IPS-18a (cell line): ENCODE results near the gene OPA1.

Experiments used
- H3K27ac ChIP-seq: one replicate; pipeline ENCODE4 v1.5.1; 2013; ENCODE audit warnings: low read length
- H3K27me3 ChIP-seq: one replicate; pipeline ENCODE4 v1.6.1; 2013; ENCODE audit warnings: mild to moderate bottlenecking, low read length; ENCODE audit not compliant: control insufficient read depth, insufficient read depth
- H3K36me3 ChIP-seq: one replicate; pipeline ENCODE4 v1.6.1; 2013; ENCODE audit warnings: low read depth, low read length; ENCODE audit not compliant: control insufficient read depth
- H3K4me1 ChIP-seq: one replicate; pipeline ENCODE4 v1.6.1; 2013; ENCODE audit warnings: low read depth, low read length; ENCODE audit not compliant: control insufficient read depth
- H3K4me3 ChIP-seq: one replicate; pipeline ENCODE4 v1.5.1; 2013; ENCODE audit warnings: low read length
- H3K9ac ChIP-seq: one replicate; pipeline ENCODE4 v1.6.1; 2013; ENCODE audit warnings: mild to moderate bottlenecking, low read length, moderate library complexity
- H3K9me3 ChIP-seq: one replicate; pipeline ENCODE4 v1.6.1; 2013; ENCODE audit warnings: low read depth, low read length; ENCODE audit not compliant: control insufficient read depth

Gene OPA1

GRCh38 chr3:193620057-193620456 lies 27.0 kb downstream of the OPA1 start:
- Histone ChIP-seq H3K27ac (no peak overlapping the region), H3K9ac (no peak overlapping the region), H3K4me3 (no peak overlapping the region)

DNA sequence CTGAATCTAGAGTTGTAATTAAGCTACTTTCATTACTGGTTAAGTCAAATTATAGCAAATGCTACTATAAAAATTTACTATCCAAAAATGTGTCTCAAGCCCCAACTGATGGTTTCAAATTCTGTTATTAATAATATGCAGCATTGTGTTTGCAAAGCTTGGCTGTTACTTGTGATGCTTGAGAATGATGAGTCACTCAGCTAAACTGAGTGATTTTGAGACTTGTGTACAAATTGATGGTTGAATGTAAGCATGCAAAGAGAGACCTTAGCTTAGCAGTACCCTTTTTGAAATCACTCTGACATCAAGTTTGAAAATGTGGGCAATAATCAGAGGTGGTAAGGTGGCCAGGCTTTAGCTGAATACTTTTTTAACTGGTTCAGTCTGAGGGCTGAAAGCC lies 27.6 kb downstream of the OPA1 start:
- no peaks in the 10 kb centered on the region for H3K27me3 ChIP-seq
- H3K9ac ChIP-seq: no peak overlapping the region
- no peak overlapping the region for H3K27ac ChIP-seq
- H3K36me3 ChIP-seq: peaks cover 42% of the 10 kb centered on the region
- H3K9me3 ChIP-seq: no peaks in the 10 kb centered on the region
- H3K4me3 ChIP-seq: no peak overlapping the region
- no peaks in the 10 kb centered on the region for H3K4me1 ChIP-seq

More at GRCh38 chr3:193620057-193620456, 27.0 kb downstream of the OPA1 start:
- H3K9me3 ChIP-seq: no peaks in the 10 kb centered on the region
- peaks cover 45% of the 10 kb centered on the region for H3K36me3 ChIP-seq
- H3K4me1 ChIP-seq: no peaks in the 10 kb centered on the region
- no peaks in the 10 kb centered on the region for H3K27me3 ChIP-seq

GRCh38 chr3:193621127-193621526 lies 28.1 kb downstream of the OPA1 start:
- H3K36me3 ChIP-seq: peaks cover 42% of the 10 kb centered on the region
- H3K4me3 ChIP-seq: no peak overlapping the region
- H3K27me3 ChIP-seq: no peaks in the 10 kb centered on the region
- no peak overlapping the region for H3K27ac ChIP-seq
- no peaks in the 10 kb centered on the region for H3K4me1 ChIP-seq
- H3K9me3 ChIP-seq: no peaks in the 10 kb centered on the region
- H3K9ac ChIP-seq: no peak overlapping the region

- Histone ChIP-seq H3K9me3 (no peaks in the 10 kb centered on the region), H3K36me3 (peaks cover 22% of the 10 kb centered on the region), H3K9ac (no peak overlapping the region), H3K4me3 (no peak overlapping the region), H3K27ac (no peak overlapping the region), H3K27me3 (no peaks in the 10 kb centered on the region), H3K4me1 (peaks cover 12% of the 10 kb centered on the region)
Measured at GRCh38 chr3:193630005-193630404, 37.0 kb downstream of the OPA1 start.

DNA sequence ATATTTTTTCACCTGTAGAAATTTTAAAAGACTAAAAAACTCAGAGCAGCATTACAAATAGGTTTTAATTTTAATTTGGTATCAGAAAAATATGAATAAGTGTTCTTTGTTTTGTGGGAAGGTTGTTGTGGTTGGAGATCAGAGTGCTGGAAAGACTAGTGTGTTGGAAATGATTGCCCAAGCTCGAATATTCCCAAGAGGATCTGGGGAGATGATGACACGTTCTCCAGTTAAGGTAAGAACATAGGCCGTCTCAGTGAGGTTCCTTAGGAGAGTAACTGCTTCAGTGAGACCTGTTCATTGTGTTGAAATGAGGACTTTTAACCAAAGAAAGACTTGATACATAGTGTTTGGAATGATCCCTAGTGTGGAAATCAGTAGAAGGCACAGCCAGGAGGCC lies 44.8 kb downstream of the OPA1 start:
- Histone ChIP-seq H3K9ac (no peak overlapping the region), H3K4me1 (no peaks in the 10 kb centered on the region), H3K27me3 (no peaks in the 10 kb centered on the region), H3K36me3 (peaks cover 49% of the 10 kb centered on the region), H3K9me3 (no peaks in the 10 kb centered on the region), H3K4me3 (no peak overlapping the region), H3K27ac (no peak overlapping the region)

DNA sequence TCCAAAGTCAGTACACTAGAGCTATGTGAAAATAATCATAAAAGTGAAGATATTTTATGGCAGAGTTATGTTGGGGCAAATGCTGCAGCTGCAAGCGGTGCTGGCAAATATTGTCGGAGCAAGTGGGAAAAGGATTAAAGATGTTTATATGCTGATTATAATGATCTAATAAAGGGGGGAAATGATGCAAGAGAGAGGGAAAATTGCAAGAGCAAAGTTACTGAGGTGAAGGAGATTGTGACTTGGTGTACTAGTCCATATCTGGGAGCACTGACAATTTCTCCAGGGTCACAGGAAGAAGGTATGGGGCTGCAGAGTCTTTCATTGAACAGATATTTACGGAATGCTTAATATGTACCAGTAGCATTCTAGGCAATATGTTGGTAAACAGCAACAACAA lies 45.8 kb downstream of the OPA1 start:
- Histone ChIP-seq H3K9me3 (no peaks in the 10 kb centered on the region), H3K4me3 (no peak overlapping the region), H3K36me3 (peaks cover 59% of the 10 kb centered on the region), H3K27ac (no peak overlapping the region), H3K4me1 (peaks cover 5% of the 10 kb centered on the region), H3K9ac (no peak overlapping the region), H3K27me3 (no peaks in the 10 kb centered on the region)

DNA sequence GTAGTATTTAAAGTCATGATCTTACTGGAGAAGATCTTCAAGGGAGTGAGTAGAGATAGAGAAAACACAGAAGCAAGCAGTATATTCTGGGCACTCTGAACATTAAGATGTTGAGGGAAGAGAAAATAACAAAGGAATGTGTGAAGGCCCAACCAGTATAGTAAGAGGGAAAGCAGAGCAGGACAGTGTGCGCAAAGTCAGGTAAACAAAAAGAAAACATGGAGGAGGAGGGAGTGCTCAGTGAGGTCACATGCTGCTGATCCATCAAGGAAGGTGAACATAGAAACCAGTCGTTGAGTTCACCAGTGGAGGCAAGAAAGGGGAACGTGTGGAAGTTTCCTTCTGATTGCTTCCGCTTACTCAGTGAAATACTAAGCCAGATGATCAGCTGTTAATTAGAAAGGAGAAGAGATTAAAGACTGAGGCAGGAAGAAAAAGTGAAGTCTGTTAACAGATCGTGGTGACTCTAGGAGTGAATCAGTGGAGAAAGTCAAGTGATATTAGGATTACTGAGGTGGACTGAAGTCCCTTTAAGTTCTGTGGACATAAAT lies 47.2 kb downstream of the OPA1 start:
- Histone ChIP-seq H3K4me3 (no peak overlapping the region), H3K36me3 (peaks cover 72% of the 10 kb centered on the region), H3K9me3 (no peaks in the 10 kb centered on the region), H3K4me1 (peaks cover 9% of the 10 kb centered on the region), H3K9ac (no peak overlapping the region), H3K27me3 (no peaks in the 10 kb centered on the region), H3K27ac (no peak overlapping the region)

DNA sequence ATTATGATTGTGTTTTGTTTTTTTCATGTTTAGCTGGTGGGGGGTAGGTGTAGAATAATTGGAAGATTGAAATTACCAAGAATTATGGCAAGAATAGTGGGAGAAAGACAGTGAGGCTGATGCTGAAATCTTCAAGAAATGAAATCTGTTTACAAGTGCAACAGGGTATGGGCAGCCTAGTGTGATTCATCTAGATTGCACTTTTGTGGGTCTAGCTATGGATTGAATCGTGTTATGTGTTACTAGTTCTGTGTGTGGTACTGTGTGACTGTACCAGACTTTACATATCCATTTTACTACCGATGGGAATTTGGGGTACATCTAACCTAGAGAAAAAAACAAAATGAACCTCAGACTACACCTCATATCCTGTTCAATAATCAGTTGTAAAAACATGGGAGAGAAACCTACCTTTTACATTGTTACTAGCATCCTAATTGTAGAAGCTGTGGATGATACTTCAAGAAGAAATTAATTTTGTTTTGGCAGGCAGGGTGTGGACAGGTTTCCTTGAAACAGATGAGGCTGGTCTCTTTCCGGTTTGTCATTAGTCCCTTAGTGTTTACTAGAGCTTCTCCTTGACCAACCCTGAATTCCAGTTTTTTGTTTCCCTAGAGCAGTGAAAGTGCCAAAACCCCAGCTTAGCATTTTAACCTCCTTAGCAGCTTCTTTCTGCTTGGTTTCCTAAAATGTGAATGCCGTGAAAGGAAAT lies 47.9 kb downstream of the OPA1 start:
- Histone ChIP-seq H3K27ac (no peak overlapping the region), H3K4me1 (peaks cover 9% of the 10 kb centered on the region), H3K4me3 (no peak overlapping the region), H3K27me3 (no peaks in the 10 kb centered on the region), H3K36me3 (peaks cover 78% of the 10 kb centered on the region), H3K9ac (no peak overlapping the region), H3K9me3 (no peaks in the 10 kb centered on the region)

DNA sequence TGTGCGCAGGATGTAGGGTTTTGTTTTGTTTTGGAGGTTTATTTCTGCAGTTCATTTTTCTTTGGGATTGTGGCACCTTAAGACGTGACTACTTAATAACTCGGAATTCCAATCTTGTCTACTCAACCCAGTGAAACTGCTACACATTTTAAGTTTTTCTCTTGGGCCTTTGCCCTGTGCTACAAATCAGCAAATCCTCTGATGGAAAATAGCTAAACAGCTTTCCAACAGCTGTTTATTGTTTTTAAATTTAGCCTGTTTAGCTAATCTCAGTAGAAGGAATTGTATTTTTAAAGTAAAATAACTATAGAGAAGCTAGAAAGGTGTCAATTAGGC lies 48.4 kb downstream of the OPA1 start:
- no peak overlapping the region for H3K27ac ChIP-seq
- peaks cover 9% of the 10 kb centered on the region for H3K4me1 ChIP-seq
- peaks cover 79% of the 10 kb centered on the region for H3K36me3 ChIP-seq
- H3K4me3 ChIP-seq: no peak overlapping the region
- no peak overlapping the region for H3K9ac ChIP-seq
- no peaks in the 10 kb centered on the region for H3K9me3 ChIP-seq
- no peaks in the 10 kb centered on the region for H3K27me3 ChIP-seq

GRCh38 chr3:193645806-193646205 lies 52.8 kb downstream of the OPA1 start:
- Histone ChIP-seq H3K9ac (no peak overlapping the region), H3K4me1 (peaks cover 9% of the 10 kb centered on the region), H3K27me3 (no peaks in the 10 kb centered on the region), H3K4me3 (no peak overlapping the region), H3K9me3 (no peaks in the 10 kb centered on the region), H3K36me3 (peaks cover 88% of the 10 kb centered on the region), H3K27ac (no peak overlapping the region)

DNA sequence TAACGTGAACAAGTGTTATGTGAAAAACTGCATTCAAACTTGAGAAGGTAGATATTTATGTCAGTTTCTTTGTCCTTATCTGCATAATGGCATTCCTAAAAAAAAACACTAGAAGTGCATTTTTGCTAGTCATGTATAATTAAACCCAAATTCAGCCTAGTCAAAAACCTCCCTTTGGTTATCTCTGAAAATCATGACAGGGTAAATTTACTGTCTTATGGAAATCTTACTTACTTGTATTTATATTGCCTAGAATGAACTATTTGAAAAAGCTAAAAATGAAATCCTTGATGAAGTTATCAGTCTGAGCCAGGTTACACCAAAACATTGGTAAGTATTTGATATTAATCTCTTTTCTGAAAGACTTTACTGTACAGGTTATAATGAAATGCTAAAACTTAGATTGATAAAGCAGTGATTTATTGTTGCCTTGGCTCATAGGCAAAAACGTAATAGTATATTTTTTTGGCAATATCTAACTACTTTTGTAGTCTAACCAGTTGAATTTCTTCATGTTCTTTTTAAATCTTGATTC lies 55.6 kb downstream of the OPA1 start:
- H3K4me1 ChIP-seq: peaks cover 6% of the 10 kb centered on the region
- peaks cover 65% of the 10 kb centered on the region for H3K36me3 ChIP-seq
- no peaks in the 10 kb centered on the region for H3K27me3 ChIP-seq
- no peak overlapping the region for H3K4me3 ChIP-seq
- H3K9me3 ChIP-seq: no peaks in the 10 kb centered on the region
- H3K9ac ChIP-seq: no peak overlapping the region
- no peak overlapping the region for H3K27ac ChIP-seq

DNA sequence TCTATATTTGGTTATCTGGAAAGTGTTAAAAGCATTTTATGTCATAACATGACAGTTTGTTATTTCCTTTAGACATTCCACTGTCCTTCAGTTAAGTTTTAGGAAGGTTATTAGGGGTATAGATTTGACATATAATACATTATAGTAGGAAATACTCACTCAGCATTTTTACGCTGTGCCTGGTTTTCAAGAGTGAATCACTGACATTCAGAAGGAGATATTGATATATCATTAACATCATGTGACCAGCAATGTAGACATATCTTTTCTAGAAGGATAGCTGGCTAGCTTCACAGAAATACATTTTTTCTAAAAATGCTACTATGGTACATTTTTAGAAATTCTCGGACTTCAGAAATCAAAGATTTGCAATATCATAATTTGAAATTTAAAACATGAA lies 57.6 kb downstream of the OPA1 start:
- Histone ChIP-seq H3K4me3 (no peak overlapping the region), H3K9me3 (no peaks in the 10 kb centered on the region), H3K27me3 (no peaks in the 10 kb centered on the region), H3K9ac (no peak overlapping the region), H3K36me3 (peaks cover 53% of the 10 kb centered on the region), H3K27ac (no peak overlapping the region), H3K4me1 (peaks cover 4% of the 10 kb centered on the region)
